H1 (cell line): ENCODE data around the gene CCT5. TPM values are rescaled to one million over a fixed set of nuclear protein-coding genes. Genes with fewer than 3 reads are reported as not detected.

ENCODE experiments used
- CTBP2 ChIP-seq: IDR thresholded peaks from 2 replicates; pipeline ENCODE4 v1.7.0; 2011; ENCODE audit warnings: borderline replicate concordance, mild to moderate bottlenecking, moderate library complexity, mixed read lengths, low read length; ENCODE audit not compliant: insufficient read depth, insufficient read length
- E2F6 ChIP-seq: IDR thresholded peaks from 2 replicates; pipeline ENCODE4 v1.6.1; 2012; ENCODE audit warnings: inconsistent platforms
- MAFK ChIP-seq: IDR thresholded peaks from 2 replicates; pipeline ENCODE4 v1.6.1; 2012; ENCODE audit warnings: low read depth, mild to moderate bottlenecking, improper control_type of control experiment, low read length
- SIX5 ChIP-seq: IDR thresholded peaks from 2 replicates; pipeline ENCODE4 v1.6.1; 2011; ENCODE audit warnings: mild to moderate bottlenecking, low read depth, low read length
- SRF ChIP-seq: IDR thresholded peaks from 2 replicates; pipeline ENCODE4 v1.6.1; 2011; ENCODE audit warnings: mild to moderate bottlenecking, low read depth, low read length, moderate library complexity
- polyA plus RNA-seq, 7 experiments: library from polyadenylated mRNA; depleted of rRNA in 3 of 7; stranded (reverse) in 5 of 7; unstranded in 2 of 7; fragments of >200 nt in 5 of 7; fragments of 200-250 nt in 2 of 7; gene quantifications; 1 replicate in 5 of 7; 2 replicates in 1 of 7; 4 replicates in 1 of 7; pipeline versions ENCODE4 v1.2.1 to v1.2.3, GENCODE V29; 2011 to 2013; ENCODE audit warnings: missing spikeins in 2 of 7, mixed read lengths in 2 of 7
- total RNA-seq: library from RNA; stranded (reverse); fragmentation: NEBNext Ultra II Directional; extraction: Animal tissue kit (Norgen Biotek cat#: 25700); gene quantifications from 2 replicates; pipeline ENCODE4 v1.2.1, GENCODE V29; 2021
- TF ChIP-seq, protein P1 (sequence below): fragments of 300-600 bp; sonication (generic); IDR thresholded peaks from 2 replicates; pipeline ENCODE4 v1.7.1; 2012; ENCODE audit warnings: low read length, moderate library complexity, mild to moderate bottlenecking, inconsistent platforms; ENCODE audit not compliant: insufficient replicate concordance

CCT5 gene
- total and polyA plus RNA-seq, 2 of the 8 experiments (the other 6 are each of a cell fraction or from before 2014, with no cell fraction given), result 425 to 549 TPM

DNA sequence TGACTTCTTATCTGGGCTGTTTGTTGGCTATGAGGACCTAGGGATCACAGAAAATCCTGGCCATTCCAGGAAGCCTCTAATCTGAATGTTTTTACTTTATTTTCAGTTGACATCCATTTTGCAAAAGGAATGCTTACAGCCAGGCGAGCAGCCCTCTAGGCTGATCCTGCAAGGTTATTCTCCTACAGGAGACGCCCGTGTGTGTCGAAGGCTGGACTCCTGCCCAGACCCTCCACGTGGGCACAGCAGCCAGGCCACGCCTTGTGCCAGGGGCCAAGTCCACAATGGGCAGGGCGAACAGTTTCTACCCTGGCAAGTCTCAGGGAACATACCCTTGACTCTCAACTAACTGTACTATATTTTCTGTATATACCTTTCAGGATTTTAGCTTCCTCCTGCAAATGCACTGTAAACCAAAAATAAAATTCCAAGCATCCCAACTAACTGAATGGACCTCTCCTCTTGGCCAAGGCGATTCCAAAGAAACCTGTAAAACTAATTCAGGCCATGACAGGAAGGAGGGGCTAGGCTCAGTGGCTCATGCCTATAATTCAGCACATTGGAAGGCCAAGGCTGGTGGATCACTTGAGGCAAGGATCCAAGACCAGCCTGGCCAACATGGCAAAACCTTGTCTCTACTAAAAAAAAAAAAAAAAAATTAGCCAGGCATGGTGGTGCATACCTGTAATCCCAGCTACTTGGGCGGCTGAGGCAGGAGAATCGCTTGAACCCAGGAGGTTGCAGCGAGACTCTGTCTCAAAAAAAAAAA is 51.9 kb downstream of the CCT5 start (continued):
- TF ChIP-seq, protein P1, sequence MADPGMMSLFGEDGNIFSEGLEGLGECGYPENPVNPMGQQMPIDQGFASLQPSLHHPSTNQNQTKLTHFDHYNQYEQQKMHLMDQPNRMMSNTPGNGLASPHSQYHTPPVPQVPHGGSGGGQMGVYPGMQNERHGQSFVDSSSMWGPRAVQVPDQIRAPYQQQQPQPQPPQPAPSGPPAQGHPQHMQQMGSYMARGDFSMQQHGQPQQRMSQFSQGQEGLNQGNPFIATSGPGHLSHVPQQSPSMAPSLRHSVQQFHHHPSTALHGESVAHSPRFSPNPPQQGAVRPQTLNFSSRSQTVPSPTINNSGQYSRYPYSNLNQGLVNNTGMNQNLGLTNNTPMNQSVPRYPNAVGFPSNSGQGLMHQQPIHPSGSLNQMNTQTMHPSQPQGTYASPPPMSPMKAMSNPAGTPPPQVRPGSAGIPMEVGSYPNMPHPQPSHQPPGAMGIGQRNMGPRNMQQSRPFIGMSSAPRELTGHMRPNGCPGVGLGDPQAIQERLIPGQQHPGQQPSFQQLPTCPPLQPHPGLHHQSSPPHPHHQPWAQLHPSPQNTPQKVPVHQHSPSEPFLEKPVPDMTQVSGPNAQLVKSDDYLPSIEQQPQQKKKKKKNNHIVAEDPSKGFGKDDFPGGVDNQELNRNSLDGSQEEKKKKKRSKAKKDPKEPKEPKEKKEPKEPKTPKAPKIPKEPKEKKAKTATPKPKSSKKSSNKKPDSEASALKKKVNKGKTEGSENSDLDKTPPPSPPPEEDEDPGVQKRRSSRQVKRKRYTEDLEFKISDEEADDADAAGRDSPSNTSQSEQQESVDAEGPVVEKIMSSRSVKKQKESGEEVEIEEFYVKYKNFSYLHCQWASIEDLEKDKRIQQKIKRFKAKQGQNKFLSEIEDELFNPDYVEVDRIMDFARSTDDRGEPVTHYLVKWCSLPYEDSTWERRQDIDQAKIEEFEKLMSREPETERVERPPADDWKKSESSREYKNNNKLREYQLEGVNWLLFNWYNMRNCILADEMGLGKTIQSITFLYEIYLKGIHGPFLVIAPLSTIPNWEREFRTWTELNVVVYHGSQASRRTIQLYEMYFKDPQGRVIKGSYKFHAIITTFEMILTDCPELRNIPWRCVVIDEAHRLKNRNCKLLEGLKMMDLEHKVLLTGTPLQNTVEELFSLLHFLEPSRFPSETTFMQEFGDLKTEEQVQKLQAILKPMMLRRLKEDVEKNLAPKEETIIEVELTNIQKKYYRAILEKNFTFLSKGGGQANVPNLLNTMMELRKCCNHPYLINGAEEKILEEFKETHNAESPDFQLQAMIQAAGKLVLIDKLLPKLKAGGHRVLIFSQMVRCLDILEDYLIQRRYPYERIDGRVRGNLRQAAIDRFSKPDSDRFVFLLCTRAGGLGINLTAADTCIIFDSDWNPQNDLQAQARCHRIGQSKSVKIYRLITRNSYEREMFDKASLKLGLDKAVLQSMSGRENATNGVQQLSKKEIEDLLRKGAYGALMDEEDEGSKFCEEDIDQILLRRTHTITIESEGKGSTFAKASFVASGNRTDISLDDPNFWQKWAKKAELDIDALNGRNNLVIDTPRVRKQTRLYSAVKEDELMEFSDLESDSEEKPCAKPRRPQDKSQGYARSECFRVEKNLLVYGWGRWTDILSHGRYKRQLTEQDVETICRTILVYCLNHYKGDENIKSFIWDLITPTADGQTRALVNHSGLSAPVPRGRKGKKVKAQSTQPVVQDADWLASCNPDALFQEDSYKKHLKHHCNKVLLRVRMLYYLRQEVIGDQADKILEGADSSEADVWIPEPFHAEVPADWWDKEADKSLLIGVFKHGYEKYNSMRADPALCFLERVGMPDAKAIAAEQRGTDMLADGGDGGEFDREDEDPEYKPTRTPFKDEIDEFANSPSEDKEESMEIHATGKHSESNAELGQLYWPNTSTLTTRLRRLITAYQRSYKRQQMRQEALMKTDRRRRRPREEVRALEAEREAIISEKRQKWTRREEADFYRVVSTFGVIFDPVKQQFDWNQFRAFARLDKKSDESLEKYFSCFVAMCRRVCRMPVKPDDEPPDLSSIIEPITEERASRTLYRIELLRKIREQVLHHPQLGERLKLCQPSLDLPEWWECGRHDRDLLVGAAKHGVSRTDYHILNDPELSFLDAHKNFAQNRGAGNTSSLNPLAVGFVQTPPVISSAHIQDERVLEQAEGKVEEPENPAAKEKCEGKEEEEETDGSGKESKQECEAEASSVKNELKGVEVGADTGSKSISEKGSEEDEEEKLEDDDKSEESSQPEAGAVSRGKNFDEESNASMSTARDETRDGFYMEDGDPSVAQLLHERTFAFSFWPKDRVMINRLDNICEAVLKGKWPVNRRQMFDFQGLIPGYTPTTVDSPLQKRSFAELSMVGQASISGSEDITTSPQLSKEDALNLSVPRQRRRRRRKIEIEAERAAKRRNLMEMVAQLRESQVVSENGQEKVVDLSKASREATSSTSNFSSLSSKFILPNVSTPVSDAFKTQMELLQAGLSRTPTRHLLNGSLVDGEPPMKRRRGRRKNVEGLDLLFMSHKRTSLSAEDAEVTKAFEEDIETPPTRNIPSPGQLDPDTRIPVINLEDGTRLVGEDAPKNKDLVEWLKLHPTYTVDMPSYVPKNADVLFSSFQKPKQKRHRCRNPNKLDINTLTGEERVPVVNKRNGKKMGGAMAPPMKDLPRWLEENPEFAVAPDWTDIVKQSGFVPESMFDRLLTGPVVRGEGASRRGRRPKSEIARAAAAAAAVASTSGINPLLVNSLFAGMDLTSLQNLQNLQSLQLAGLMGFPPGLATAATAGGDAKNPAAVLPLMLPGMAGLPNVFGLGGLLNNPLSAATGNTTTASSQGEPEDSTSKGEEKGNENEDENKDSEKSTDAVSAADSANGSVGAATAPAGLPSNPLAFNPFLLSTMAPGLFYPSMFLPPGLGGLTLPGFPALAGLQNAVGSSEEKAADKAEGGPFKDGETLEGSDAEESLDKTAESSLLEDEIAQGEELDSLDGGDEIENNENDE, result no peak
- TF ChIP-seq SRF, result no peak
- TF ChIP-seq MAFK, result no peak
- TF ChIP-seq CTBP2, result no peak
- no peak for TF ChIP-seq SIX5
- TF ChIP-seq E2F6, result no peak
